Psoas muscle (tissue), 8 donors: Measurements from ENCODE around the gene FRAS1. TPM values are rescaled to one million over a fixed set of nuclear protein-coding genes. Genes with fewer than 3 reads are reported as not detected.

Experiments used
- ATAC-seq, 4 donors: fragments of 200-7000 bp; cut with Tn5 transposase; one replicate each; pipeline ENCODE4 v1.9.1; 2020; ENCODE audit warnings: moderate library complexity in 3 of 4, mild to moderate bottlenecking in 2 of 4
- DNase-seq, 2 donors: peaks; one replicate each; pipeline ENCODE4 v3.0.0-alpha.2; 2020
- H3K27ac ChIP-seq: fragments of 200-600 bp; one replicate; pipeline ENCODE4 v1.8.0; 2022
- H3K27me3 ChIP-seq, 3 donors: fragments of 200-600 bp in 1 of 3; one replicate each; pipeline versions ENCODE4 v1.6.1 to v1.8.0; 2013 to 2022; ENCODE audit warnings: low read length in 2 of 3, mild to moderate bottlenecking in 2 of 3, moderate library complexity in 1 of 3; ENCODE audit not compliant: insufficient read depth in 3 of 3
- H3K36me3 ChIP-seq, 2 donors: fragments of 200-600 bp in 1 of 2; one replicate each; pipeline versions ENCODE4 v1.6.1 to v1.8.0; 2013 to 2022; ENCODE audit warnings: low read depth in 1 of 2, mild to moderate bottlenecking in 1 of 2, moderate library complexity in 1 of 2; ENCODE audit not compliant: insufficient read depth in 1 of 2
- H3K4me1 ChIP-seq: fragments of 200-600 bp; one replicate; pipeline ENCODE4 v1.8.0; 2022
- H3K4me3 ChIP-seq: fragments of 200-600 bp; one replicate; pipeline ENCODE4 v1.8.0; 2022; ENCODE audit warnings: mild to moderate bottlenecking
- H3K9me3 ChIP-seq: fragments of 200-600 bp; one replicate; pipeline ENCODE4 v1.8.0; 2022
- WGBS, 3 donors: extraction: QIAGEN DNeasy Blood & Tissue Kit; methylation state at CpG; one replicate each; pipeline versions ENCODE4 v1.1.6 to v1.1.7; 2013; 5-methylcytosine and 5-hydroxymethylcytosine counted together
- intact Hi-C, 2 donors: fragments of 100-400 bp; cut with DNase I; formaldehyde crosslinking; loops; one replicate each; pipeline versions ENCODE4 v1.11.0 to v1.14.2; 2022
- polyA plus RNA-seq, 3 donors: library from polyadenylated mRNA; stranded (reverse); fragments of 200-250 nt; gene quantifications; one replicate each; pipeline ENCODE4 v1.2.3, GENCODE V29; 2013
- total RNA-seq, 4 donors: library from RNA; stranded (reverse); fragmentation: NEBNext Ultra II Directional in 2 of 4; extraction: Animal tissue kit (Norgen Biotek cat#: 25700) in 2 of 4; gene quantifications; one replicate each; pipeline versions ENCODE4 v1.2.1 to v1.2.4, GENCODE V29; 2021 to 2023
- TF ChIP-seq, protein P1 (sequence below): fragments of 200-600 bp; IDR thresholded peaks from one replicate; pipeline ENCODE4 v1.8.0; 2022; ENCODE audit warnings: antibody characterized with exemption
- donor health status: healthy with polysubstance abuse.
- donor health status: DM: no; HTN: no; CAD: no; lungs with moderate emphysema.
- donor health status: Bipolar disorder and iron deficiency.
- donor health status: healthy.
- donor health status: DM: yes; HTN: yes; CAD: no.
- donor health status: DM: no; HTN: no; CAD: no.
- donor health status: DM: no; HTN: no; CAD: no.
- donor health status: DM: yes; HTN: yes; CAD: no.

FRAS1 gene
- total and polyA plus RNA-seq, 7 donors: 0.08 to 3.0 (median 0.42) TPM

DNA sequence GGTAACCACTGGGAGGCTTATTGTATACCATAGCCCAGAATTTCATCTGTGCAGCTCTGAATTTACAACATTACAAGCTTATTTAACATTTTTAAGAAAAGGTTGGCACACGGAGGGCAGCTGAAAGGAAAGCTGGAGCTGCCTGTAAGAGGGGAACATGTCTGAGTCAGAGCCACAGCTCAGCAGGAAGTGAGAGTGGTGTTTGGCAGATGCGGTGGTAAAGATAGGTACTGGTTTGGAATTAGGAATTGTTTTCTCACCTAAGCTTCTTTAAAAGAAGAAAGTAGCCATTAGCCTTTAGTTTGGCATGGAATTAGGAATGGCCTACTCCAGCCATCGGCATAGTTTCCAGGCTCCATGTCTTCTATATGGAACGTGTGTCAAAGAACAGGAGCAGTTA is 321.9 kb downstream of the FRAS1 start:
- H3K4me1 ChIP-seq: peaks cover 26% of the 10 kb centered on the region
- DNase-seq (no peak), ATAC-seq (no peak)
- H3K27me3 ChIP-seq: no peaks in the 10 kb centered on the region
- H3K27ac ChIP-seq: no peak overlapping the region
- WGBS, 3 donors: 81 to 91% (median 91%) methylated on average over 4 of the region's 4 CpGs
- intact Hi-C loops: loop anchor here in 1 of 2 donors (5.0 kb wide), 1 partner anchor 322 kb away; the partner anchor contains the start of gene FRAS1
- no peaks in the 10 kb centered on the region for H3K36me3 ChIP-seq
- no peaks in the 10 kb centered on the region for H3K9me3 ChIP-seq
- TF ChIP-seq, protein P1, sequence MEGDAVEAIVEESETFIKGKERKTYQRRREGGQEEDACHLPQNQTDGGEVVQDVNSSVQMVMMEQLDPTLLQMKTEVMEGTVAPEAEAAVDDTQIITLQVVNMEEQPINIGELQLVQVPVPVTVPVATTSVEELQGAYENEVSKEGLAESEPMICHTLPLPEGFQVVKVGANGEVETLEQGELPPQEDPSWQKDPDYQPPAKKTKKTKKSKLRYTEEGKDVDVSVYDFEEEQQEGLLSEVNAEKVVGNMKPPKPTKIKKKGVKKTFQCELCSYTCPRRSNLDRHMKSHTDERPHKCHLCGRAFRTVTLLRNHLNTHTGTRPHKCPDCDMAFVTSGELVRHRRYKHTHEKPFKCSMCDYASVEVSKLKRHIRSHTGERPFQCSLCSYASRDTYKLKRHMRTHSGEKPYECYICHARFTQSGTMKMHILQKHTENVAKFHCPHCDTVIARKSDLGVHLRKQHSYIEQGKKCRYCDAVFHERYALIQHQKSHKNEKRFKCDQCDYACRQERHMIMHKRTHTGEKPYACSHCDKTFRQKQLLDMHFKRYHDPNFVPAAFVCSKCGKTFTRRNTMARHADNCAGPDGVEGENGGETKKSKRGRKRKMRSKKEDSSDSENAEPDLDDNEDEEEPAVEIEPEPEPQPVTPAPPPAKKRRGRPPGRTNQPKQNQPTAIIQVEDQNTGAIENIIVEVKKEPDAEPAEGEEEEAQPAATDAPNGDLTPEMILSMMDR: no peak
- no peak overlapping the region for H3K4me3 ChIP-seq

DNA sequence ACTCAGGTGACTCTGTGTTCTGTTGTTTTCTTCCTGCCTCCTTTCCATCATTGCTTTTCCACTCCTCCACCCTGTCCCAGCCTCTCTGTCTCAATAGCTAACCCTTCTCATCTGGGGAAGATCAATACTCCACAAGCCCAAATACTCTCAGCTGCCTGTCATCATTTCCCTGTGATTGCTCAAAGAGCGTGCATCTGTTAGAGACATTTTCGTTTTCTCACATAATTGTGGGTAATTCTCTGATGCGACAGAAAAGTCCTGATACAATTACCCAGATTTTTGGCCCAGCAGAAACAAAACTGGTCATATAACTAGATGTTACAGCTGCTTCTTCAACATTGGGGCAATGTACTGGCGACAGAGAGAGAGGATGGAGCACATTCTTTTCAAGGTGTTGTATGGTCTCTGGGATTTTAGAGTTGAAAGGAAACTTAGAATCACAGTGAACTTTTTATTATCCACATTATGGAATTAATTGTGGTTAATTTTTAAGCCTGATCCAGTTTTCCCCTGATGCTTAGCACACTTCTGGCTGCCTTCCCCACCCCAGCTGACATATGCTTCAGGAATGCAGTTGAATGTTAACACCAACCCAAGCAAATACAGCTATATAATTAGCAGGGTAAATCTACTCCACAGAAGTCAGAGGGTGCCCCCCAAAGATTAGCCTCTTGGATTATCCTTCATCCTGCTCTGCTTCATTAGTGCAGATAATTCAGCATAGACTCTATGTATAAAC is 323.0 kb downstream of the FRAS1 start:
- H3K36me3 ChIP-seq: no peaks in the 10 kb centered on the region
- no peak overlapping the region for H3K27ac ChIP-seq
- H3K4me3 ChIP-seq: no peak overlapping the region
- TF ChIP-seq, protein P1: no peak
- H3K27me3 ChIP-seq: no peaks in the 10 kb centered on the region
- ATAC-seq (no peak), DNase-seq (no peak)
- WGBS, 3 donors: 86 to 90% (median 90%) methylated on average over 4 of the region's 4 CpGs
- intact Hi-C loops: loop anchor here in 1 of 2 donors (5.0 kb wide), 1 partner anchor 323 kb away; the partner anchor contains the start of gene FRAS1
- no peaks in the 10 kb centered on the region for H3K9me3 ChIP-seq
- peaks cover 24% of the 10 kb centered on the region for H3K4me1 ChIP-seq

DNA sequence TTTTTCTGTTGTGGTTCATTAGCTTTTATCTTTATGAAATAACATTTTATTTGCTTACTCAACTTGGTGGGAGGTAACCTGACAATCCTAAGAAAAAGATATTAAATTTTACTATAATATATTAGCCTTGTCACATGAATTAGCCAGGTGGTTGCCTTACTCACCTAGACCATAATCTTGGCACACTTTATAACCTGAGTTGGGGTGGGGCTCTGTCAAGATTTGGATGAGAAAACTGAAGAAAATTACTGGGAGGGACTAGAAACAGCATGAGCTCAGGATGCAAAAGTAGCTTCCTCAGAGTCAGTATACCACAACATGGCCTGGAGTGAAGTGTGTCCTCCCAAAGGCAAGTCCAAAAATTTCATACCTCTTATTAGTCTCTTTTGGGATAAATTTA is 329.6 kb downstream of the FRAS1 start:
- H3K9me3 ChIP-seq: no peaks in the 10 kb centered on the region
- no peak for DNase-seq
- no peak for ATAC-seq
- H3K4me1 ChIP-seq: no peaks in the 10 kb centered on the region
- no peaks in the 10 kb centered on the region for H3K36me3 ChIP-seq
- no peaks in the 10 kb centered on the region for H3K27me3 ChIP-seq
- H3K4me3 ChIP-seq: no peak overlapping the region
- no peak overlapping the region for H3K27ac ChIP-seq
- intact Hi-C loops: no loop called here
- TF ChIP-seq, protein P1: no peak

DNA sequence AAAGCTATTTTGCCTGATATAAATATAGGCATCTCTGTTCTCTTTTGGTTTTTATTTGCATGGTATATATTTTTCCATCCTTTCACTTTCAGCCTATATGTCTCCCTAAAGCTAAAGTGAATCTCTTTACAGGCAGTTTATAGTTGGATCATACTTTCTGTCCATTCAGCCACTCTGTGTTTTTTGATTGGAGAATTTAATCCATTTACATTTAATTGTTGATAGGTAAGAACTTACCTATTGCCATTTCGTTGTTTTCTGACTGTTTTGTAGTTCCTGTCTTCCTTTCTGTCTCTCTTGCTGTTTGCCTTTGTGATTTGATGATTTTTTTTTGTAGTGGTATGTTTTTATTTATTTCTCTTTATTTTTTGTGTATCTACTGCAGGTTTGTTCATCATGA is 338.5 kb downstream of the FRAS1 start:
- ATAC-seq (no peak), DNase-seq (no peak)
- TF ChIP-seq, protein P1: no peak
- no peaks in the 10 kb centered on the region for H3K36me3 ChIP-seq
- 69 to 81% (median 79%) methylated on average over 1 of the region's 1 CpG for WGBS, 3 donors
- H3K9me3 ChIP-seq: peaks cover 12% of the 10 kb centered on the region
- intact Hi-C loops: no loop called here
- H3K4me3 ChIP-seq: no peak overlapping the region
- H3K27me3 ChIP-seq: no peaks in the 10 kb centered on the region
- no peak overlapping the region for H3K27ac ChIP-seq
- H3K4me1 ChIP-seq: no peaks in the 10 kb centered on the region
